Measurements from ENCODE around the gene B9D2. TPM values are rescaled to one million over a fixed set of nuclear protein-coding genes. Genes with fewer than 3 reads are reported as not detected.

Gene B9D2
- polyA plus RNA-seq, 1 of the 3 experiments (the other 2 are of a cell fraction): 13.3 TPM

DNA sequence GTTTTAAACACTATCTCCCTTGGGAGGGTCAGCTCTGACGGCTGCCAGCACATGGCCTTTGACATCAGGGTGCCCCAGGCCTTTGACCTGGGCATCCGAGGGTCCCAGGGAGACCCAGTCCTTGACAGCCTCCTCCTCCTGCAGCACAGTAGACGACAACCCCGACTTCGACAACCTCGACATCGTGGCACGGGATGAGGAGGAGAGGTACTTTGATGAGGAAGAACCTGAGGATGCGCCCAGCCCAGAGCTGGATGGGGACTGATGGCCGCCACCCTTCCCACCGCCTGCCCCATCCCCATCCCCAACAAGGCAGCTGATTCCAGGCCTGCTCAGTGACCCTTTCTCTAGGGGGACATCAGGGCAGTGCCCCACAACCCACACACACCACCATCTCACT, 41.5 kb downstream of the B9D2 start:
- Histone ChIP-seq H3K4me2 (peak overlapping the region; percentile 82), H3K36me3 (replicated peaks in 1 of 2; ENCODE audit: control insufficient read depth in 1 of 2, insufficient read depth in 2 of 2, low read length in 1 of 2) (peaks cover 20 to 29% of the 10 kb centered on the region in 2 experiments), H3K9ac (peak overlapping the region; percentile 87; the same call in 1 of the 2 replicates), H3K27me3 (ENCODE audit: insufficient read depth) (no peaks in the 10 kb centered on the region), H3K27ac (ENCODE audit: low read depth in 2 of 2, low read length in 1 of 2) (peak overlapping the region; percentile 75 to 100), H3K9me2 (no peaks in the 10 kb centered on the region), H3K9me3 (no peaks in the 10 kb centered on the region), H3K4me1 (ENCODE audit: control insufficient read depth in 1 of 2, insufficient read depth in 2 of 2, low read depth in 1 of 2, low read length in 1 of 2) (peaks cover 53% of the 10 kb centered on the region in 2 experiments), H2AFZ (ENCODE audit: low read depth) (no peak overlapping the region), H4K20me1 (ENCODE audit: insufficient read depth) (no peaks in the 10 kb centered on the region), H3F3A (replicated peaks; ENCODE audit: insufficient read depth) (peaks cover 57% of the 10 kb centered on the region), H3K79me2 (ENCODE audit: insufficient read depth) (peaks cover 51% of the 10 kb centered on the region; the same call in 1 of the 2 replicates), H3K4me3 (ENCODE audit: low read depth in 2 of 2, low read length in 1 of 2) (no peak overlapping the region)
- POLR2A ChIA-PET: no interaction called here
- CTCF ChIA-PET: interaction anchor here (0.7 to 6.9 kb wide), 20 partner anchors 9 to 117 kb away, joined by 3 to 54 read pairs (median 4); partner anchors contain the start of genes B9D2, DMAC2 and TGFB1
- DNase-seq: no peak
- TF ChIP-seq REST (IDR thresholded peaks at IDR 0.05; ENCODE audit: low read depth, low read length): no peak
- 98% methylated on average over 10 of the region's 11 CpGs for WGBS (ENCODE audit: low lambda C conversion rate)

DNA sequence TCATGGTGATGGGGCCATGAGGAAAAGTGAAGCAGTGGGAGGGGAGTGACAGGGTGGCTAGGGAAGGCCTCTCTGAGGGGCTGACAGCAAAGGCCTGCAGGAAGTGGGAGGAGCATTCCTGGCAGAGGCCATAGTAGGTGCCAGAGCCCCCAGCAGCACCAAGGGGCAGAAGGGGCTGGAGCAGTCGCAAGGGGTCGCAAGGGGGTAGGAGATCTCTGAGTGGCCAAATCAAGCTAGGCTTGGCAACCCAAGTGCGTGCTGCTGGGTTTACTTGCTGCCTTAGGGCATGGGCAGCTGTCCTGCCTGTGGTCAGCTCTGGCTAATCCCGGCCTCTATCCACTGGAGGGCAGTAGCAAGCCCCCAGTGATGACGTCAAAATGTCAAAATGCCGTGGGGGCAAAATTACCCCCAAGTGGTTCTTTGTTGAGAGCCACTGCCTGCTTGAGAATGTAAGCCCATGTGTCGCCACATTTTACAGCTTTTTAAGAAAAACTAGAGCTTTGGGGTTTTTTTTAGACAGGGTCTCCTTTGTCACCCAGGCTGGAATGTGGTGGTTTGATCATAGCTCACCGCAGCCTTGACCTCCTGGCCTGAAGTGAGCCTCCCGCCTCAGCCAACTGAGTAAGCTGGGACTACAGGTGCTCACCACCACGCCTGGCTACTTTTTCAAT, 42.2 kb downstream of the B9D2 start:
- H3K9me2 ChIP-seq: no peaks in the 10 kb centered on the region
- H2AFZ ChIP-seq (ENCODE audit: low read depth): no peak overlapping the region
- H3K4me3 ChIP-seq (ENCODE audit: low read depth in 2 of 2, low read length in 1 of 2): no peak overlapping the region; a peak in 1 of 4 replicates
- H3K9me3 ChIP-seq: no peaks in the 10 kb centered on the region
- WGBS (ENCODE audit: low lambda C conversion rate): 53% methylated on average over 10 of the region's 10 CpGs
- peaks cover 46 to 53% of the 10 kb centered on the region in 2 experiments for H3K4me1 ChIP-seq (ENCODE audit: control insufficient read depth in 1 of 2, insufficient read depth in 2 of 2, low read depth in 1 of 2, low read length in 1 of 2)
- peaks cover 23 to 36% of the 10 kb centered on the region in 2 experiments for H3K36me3 ChIP-seq (replicated peaks in 1 of 2; ENCODE audit: control insufficient read depth in 1 of 2, insufficient read depth in 2 of 2, low read length in 1 of 2)
- peak; percentile 90 for DNase-seq
- peak overlapping the region; percentile 82; the same call in 1 of the 2 replicates for H3K4me2 ChIP-seq
- H3K9ac ChIP-seq: peak overlapping the region; percentile 87; the same call in 1 of the 2 replicates
- POLR2A ChIA-PET: interaction anchor here (0.9 kb wide), 1 partner anchor 75 kb away, joined by 5 read pairs; no protein-coding TSS in a partner anchor
- H3K79me2 ChIP-seq (ENCODE audit: insufficient read depth): peaks cover 49% of the 10 kb centered on the region
- H3K27me3 ChIP-seq (ENCODE audit: insufficient read depth): no peaks in the 10 kb centered on the region
- CTCF ChIA-PET: interaction anchor here (0.7 to 6.9 kb wide), 21 partner anchors 9 to 118 kb away, joined by 3 to 54 read pairs (median 4); partner anchors contain the start of genes B9D2, DMAC2 and TGFB1
- H4K20me1 ChIP-seq (ENCODE audit: insufficient read depth): no peaks in the 10 kb centered on the region
- H3F3A ChIP-seq (replicated peaks; ENCODE audit: insufficient read depth): peaks cover 54% of the 10 kb centered on the region
- peak overlapping the region; percentile 44 to 100 for H3K27ac ChIP-seq (ENCODE audit: low read depth in 2 of 2, low read length in 1 of 2)
- TF ChIP-seq NRF1 (IDR thresholded peaks at IDR 0.05; ENCODE audit: low read depth, low read length): no peak
- no peak for TF ChIP-seq YY1 (IDR thresholded peaks at IDR 0.05; ENCODE audit: low read depth)
- no peak for TF ChIP-seq EZH2phosphoT487 (IDR thresholded peaks at IDR 0.05; ENCODE audit: borderline replicate concordance, low read depth)
- no peak for TF ChIP-seq EP300 (IDR thresholded peaks at IDR 0.05; ENCODE audit: borderline replicate concordance in 1 of 2, low read depth in 1 of 2, low read length in 1 of 2)
- peak; percentile 53 for TF ChIP-seq RAD21 (IDR thresholded peaks at IDR 0.05; ENCODE audit: low read length)
- no peak for TF ChIP-seq RXRA (IDR thresholded peaks at IDR 0.05; ENCODE audit: borderline replicate concordance, low read depth)
- no peak for TF ChIP-seq GABPA (IDR thresholded peaks at IDR 0.05; ENCODE audit: low read depth)
- no peak for TF ChIP-seq TAF1 (IDR thresholded peaks at IDR 0.05; ENCODE audit: borderline replicate concordance, low read depth, low read length)
- 0 out of 2 replicates have a peak, but pooled peaks have one; percentile 11 for TF ChIP-seq POLR2AphosphoS5 (IDR thresholded peaks at IDR 0.05; ENCODE audit: low read depth, low read length)
- peak; percentile 39 for TF ChIP-seq CHD2 (IDR thresholded peaks at IDR 0.05; ENCODE audit: low read length, partially characterized antibody)
- TF ChIP-seq TCF12 (IDR thresholded peaks at IDR 0.05): no peak
- TF ChIP-seq, protein P1, sequence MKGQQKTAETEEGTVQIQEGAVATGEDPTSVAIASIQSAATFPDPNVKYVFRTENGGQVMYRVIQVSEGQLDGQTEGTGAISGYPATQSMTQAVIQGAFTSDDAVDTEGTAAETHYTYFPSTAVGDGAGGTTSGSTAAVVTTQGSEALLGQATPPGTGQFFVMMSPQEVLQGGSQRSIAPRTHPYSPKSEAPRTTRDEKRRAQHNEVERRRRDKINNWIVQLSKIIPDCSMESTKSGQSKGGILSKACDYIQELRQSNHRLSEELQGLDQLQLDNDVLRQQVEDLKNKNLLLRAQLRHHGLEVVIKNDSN (IDR thresholded peaks at IDR 0.05; ENCODE audit: borderline replicate concordance, low read depth): no peak
- no peak for TF ChIP-seq TEAD4 (IDR thresholded peaks at IDR 0.05; ENCODE audit: borderline replicate concordance, insufficient read depth)
- TF ChIP-seq RCOR1 (IDR thresholded peaks at IDR 0.05; ENCODE audit: low read length): no peak
- no peak for TF ChIP-seq RFX5 (IDR thresholded peaks at IDR 0.05; ENCODE audit: low read length)
- TF ChIP-seq MEF2A (IDR thresholded peaks at IDR 0.05; ENCODE audit: borderline replicate concordance, low read depth): no peak
- no peak for TF ChIP-seq GATA2 (CRISPR knock-in tag; IDR thresholded peaks at IDR 0.05)
- no peak for TF ChIP-seq ELF1 (IDR thresholded peaks at IDR 0.05)
- TF ChIP-seq NFIC (IDR thresholded peaks at IDR 0.05; ENCODE audit: borderline replicate concordance): no peak
- peak; percentile 60 for TF ChIP-seq SMC3 (IDR thresholded peaks at IDR 0.05; ENCODE audit: low read depth, low read length)
- TF ChIP-seq FOXM1 (IDR thresholded peaks at IDR 0.05; ENCODE audit: low read depth): no peak
- TF ChIP-seq MXI1 (IDR thresholded peaks at IDR 0.05; ENCODE audit: low read depth, low read length): 0 out of 2 replicates have a peak, but pooled peaks have one; percentile 33

Measured in SK-N-SH (cell line).